ENCODE data around the gene DNAJC3. TPM values are rescaled to one million over a fixed set of nuclear protein-coding genes. Genes with fewer than 3 reads are reported as not detected.
"Not testable (repeated sequence)": the region's sequence is repeated elsewhere in the genome, so short reads cannot be mapped to it uniquely, and the experiment has no call there.

Gene DNAJC3
- polyA plus RNA-seq, 4 donors = 41.3 to 46.2 (median 42.3) TPM

- DNase-seq (ENCODE audit: low read depth in 4 of 4, low spot score in 3 of 4) = peak in 2 of 4 donors; percentile 20 to 28
These were observed 86.7 kb downstream of the DNAJC3 start for GRCh38 chr13:95763601-95764000.

GRCh38 chr13:95771905-95772304 lies 95.0 kb downstream of the DNAJC3 start:
- no peak for DNase-seq (ENCODE audit: low read depth in 4 of 4, low spot score in 3 of 4)

- DNase-seq (ENCODE audit: low read depth in 4 of 4, low spot score in 3 of 4) = no peak
These were observed 102.6 kb downstream of the DNAJC3 start for GRCh38 chr13:95779522-95779921.

- DNase-seq (ENCODE audit: low read depth in 4 of 4, low spot score in 3 of 4) = no peak
These were observed 104.1 kb downstream of the DNAJC3 start for GRCh38 chr13:95781016-95781415.

GRCh38 chr13:95781940-95782339 lies 105.0 kb downstream of the DNAJC3 start:
- DNase-seq (ENCODE audit: low read depth in 4 of 4, low spot score in 3 of 4) = not testable (repeated sequence)

- DNase-seq (ENCODE audit: low read depth in 4 of 4, low spot score in 3 of 4) = no peak
These were observed 106.8 kb downstream of the DNAJC3 start for GRCh38 chr13:95783747-95784146.

GRCh38 chr13:95784161-95784899 lies 107.4 kb downstream of the DNAJC3 start:
- no peak for DNase-seq (ENCODE audit: low read depth in 4 of 4, low spot score in 3 of 4)

- DNase-seq (ENCODE audit: low read depth in 4 of 4, low spot score in 3 of 4) = no peak
These were observed 108.0 kb downstream of the DNAJC3 start for GRCh38 chr13:95784900-95785290.

GRCh38 chr13:95787356-95788099 lies 110.6 kb downstream of the DNAJC3 start:
- DNase-seq (ENCODE audit: low read depth in 4 of 4, low spot score in 3 of 4) = no peak

- no peak for DNase-seq (ENCODE audit: low read depth in 4 of 4, low spot score in 3 of 4)
These were observed 111.1 kb downstream of the DNAJC3 start for GRCh38 chr13:95788100-95788463.

GRCh38 chr13:95789315-95789714 lies 112.4 kb downstream of the DNAJC3 start:
- not testable (repeated sequence) for DNase-seq (ENCODE audit: low read depth in 4 of 4, low spot score in 3 of 4)

- no peak for DNase-seq (ENCODE audit: low read depth in 4 of 4, low spot score in 3 of 4)
These were observed 114.3 kb downstream of the DNAJC3 start for GRCh38 chr13:95791084-95791722.

GRCh38 chr13:95793018-95793555 lies 116.1 kb downstream of the DNAJC3 start:
- no peak for DNase-seq (ENCODE audit: low read depth in 4 of 4, low spot score in 3 of 4)

GRCh38 chr13:95793781-95794180 lies 116.8 kb downstream of the DNAJC3 start:
- no peak for DNase-seq (ENCODE audit: low read depth in 4 of 4, low spot score in 3 of 4)

- DNase-seq (ENCODE audit: low read depth in 4 of 4, low spot score in 3 of 4) = no peak
These were observed 120.1 kb downstream of the DNAJC3 start for GRCh38 chr13:95797016-95797415.

- DNase-seq (ENCODE audit: low read depth in 4 of 4, low spot score in 3 of 4) = no peak
These were observed 123.5 kb downstream of the DNAJC3 start for GRCh38 chr13:95800436-95800835.

- no peak for DNase-seq (ENCODE audit: low read depth in 4 of 4, low spot score in 3 of 4)
These were observed 124.9 kb downstream of the DNAJC3 start for GRCh38 chr13:95801825-95802224.

- DNase-seq (ENCODE audit: low read depth in 4 of 4, low spot score in 3 of 4) = peak in 1 of 4 donors; percentile 16
These were observed 129.0 kb downstream of the DNAJC3 start for GRCh38 chr13:95805921-95806320.

- no peak for DNase-seq (ENCODE audit: low read depth in 4 of 4, low spot score in 3 of 4)
These were observed 132.5 kb downstream of the DNAJC3 start for GRCh38 chr13:95809429-95809828.

GRCh38 chr13:95813139-95813538 lies 136.2 kb downstream of the DNAJC3 start:
- no peak for DNase-seq (ENCODE audit: low read depth in 4 of 4, low spot score in 3 of 4)

GRCh38 chr13:95814495-95814894 lies 137.6 kb downstream of the DNAJC3 start:
- no peak for DNase-seq (ENCODE audit: low read depth in 4 of 4, low spot score in 3 of 4)
